Lower leg skin (tissue), 4 donors: ENCODE measurements around the gene ZBED5. TPM values are rescaled to one million over a fixed set of nuclear protein-coding genes. Genes with fewer than 3 reads are reported as not detected.

ENCODE experiments used
- DNase-seq, 2 donors: peaks; one replicate each; pipeline ENCODE4 v3.0.0-alpha.2; 2019; ENCODE audit warnings: low spot score in 2 of 2
- H3K4me3 ChIP-seq: fragments of 200-600 bp; sonication (generic); 2 replicates; pipeline ENCODE4 v1.5.1; 2017; ENCODE audit warnings: mild to moderate bottlenecking, low read depth; ENCODE audit not compliant: poor library complexity, severe bottlenecking
- CTCF ChIP-seq, 3 donors: fragments of 450-650 bp; IDR thresholded peaks; one replicate each; pipeline ENCODE4 v1.5.1; 2016; ENCODE audit warnings: antibody characterized with exemption in 3 of 3, mild to moderate bottlenecking in 3 of 3, moderate library complexity in 2 of 3
- POLR2A ChIP-seq, 2 donors: fragments of 450-650 bp; IDR thresholded peaks; one replicate each; pipeline ENCODE4 v1.6.1; 2016 to 2017; ENCODE audit warnings: antibody characterized with exemption in 2 of 2, mild to moderate bottlenecking in 1 of 2, moderate library complexity in 1 of 2
- WGBS, 2 donors: methylation state at CpG; one replicate each; pipeline ENCODE4 v1.1.5; 2018; 5-methylcytosine and 5-hydroxymethylcytosine counted together
- intact Hi-C: fragments of 100-400 bp; cut with DNase I; formaldehyde crosslinking; loops from one replicate; pipeline ENCODE4 v1.15.0; 2023; ENCODE audit warnings: low total_unique reads
- total RNA-seq, 4 donors: library from RNA; depleted of rRNA; stranded (reverse); fragments of >200 nt; gene quantifications; one replicate each; pipeline ENCODE4 v1.1.0, GENCODE V29; 2016

The ZBED5 gene
- total RNA-seq, 4 donors from 2014 or later = 29.0 to 38.0 (median 36.0) TPM

GRCh38 chr11:10855295-10855694 lies 2.6 kb downstream of the ZBED5 start:
- TF ChIP-seq POLR2A (IDR thresholded peaks at IDR 0.05) (no peak), CTCF (IDR thresholded peaks at IDR 0.05) (no peak)
- intact Hi-C loops = no loop called here
- WGBS, 2 donors = 90 to 95% methylated on average over 2 of the region's 2 CpGs
- no peak for DNase-seq
- H3K4me3 ChIP-seq = no peak overlapping the region

- intact Hi-C loops = no loop called here
- no peak overlapping the region for H3K4me3 ChIP-seq
These were observed 9.6 kb downstream of the ZBED5 start for GRCh38 chr11:10847960-10848860.

GRCh38 chr11:10846660-10847059 lies 11.2 kb downstream of the ZBED5 start:
- intact Hi-C loops = no loop called here
- no peak overlapping the region for H3K4me3 ChIP-seq
- TF ChIP-seq POLR2A (IDR thresholded peaks at IDR 0.05) (no peak), CTCF (IDR thresholded peaks at IDR 0.05) (no peak)
- no peak for DNase-seq

More at GRCh38 chr11:10847960-10848860, 9.6 kb downstream of the ZBED5 start:
- DNase-seq = no peak
- TF ChIP-seq POLR2A (IDR thresholded peaks at IDR 0.05) (no peak), CTCF (IDR thresholded peaks at IDR 0.05) (no peak)
- WGBS, 2 donors = 75 to 76% methylated on average over 3 of the region's 3 CpGs

- intact Hi-C loops = no loop called here
- DNase-seq = no peak
- TF ChIP-seq POLR2A (IDR thresholded peaks at IDR 0.05) = no peak
- no peak for TF ChIP-seq CTCF (IDR thresholded peaks at IDR 0.05)
- WGBS, 2 donors = 68 to 85% methylated on average over 2 of the region's 2 CpGs
- H3K4me3 ChIP-seq = no peak overlapping the region
These were observed 12.3 kb downstream of the ZBED5 start for GRCh38 chr11:10845589-10845988.

DNA sequence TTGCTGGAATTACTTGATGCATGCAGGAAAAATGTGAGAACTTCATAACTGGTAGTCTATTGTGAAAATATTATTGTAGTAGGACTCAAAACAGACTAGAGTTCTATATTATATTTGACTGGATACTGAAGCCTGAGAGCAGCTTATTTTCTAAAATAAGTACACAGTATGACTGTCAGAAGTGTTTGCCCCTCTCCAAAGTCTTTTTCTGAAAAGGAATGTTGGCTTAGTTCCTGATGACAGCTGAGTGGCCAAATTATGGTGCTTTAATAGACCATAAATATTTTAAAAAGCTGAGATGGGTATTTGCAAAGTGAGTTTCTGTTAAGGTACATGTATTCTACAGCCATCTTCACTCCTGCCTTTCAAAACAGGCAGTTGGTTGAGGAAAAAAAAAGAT lies 13.1 kb downstream of the ZBED5 start:
- intact Hi-C loops = no loop called here
- DNase-seq = no peak
- no peak for TF ChIP-seq CTCF (IDR thresholded peaks at IDR 0.05)
- no peak for TF ChIP-seq POLR2A (IDR thresholded peaks at IDR 0.05)
- no peak overlapping the region for H3K4me3 ChIP-seq

- TF ChIP-seq CTCF (IDR thresholded peaks at IDR 0.05) = no peak
- no peak for TF ChIP-seq POLR2A (IDR thresholded peaks at IDR 0.05)
- no peak for DNase-seq
- intact Hi-C loops = no loop called here
- no peak overlapping the region for H3K4me3 ChIP-seq
These were observed 13.5 kb downstream of the ZBED5 start for GRCh38 chr11:10844356-10844755.
